GM21528 (cell line): Measurements from ENCODE around the gene MAPRE3.
"Not testable (repeated sequence)": the region's sequence is repeated elsewhere in the genome, so short reads cannot be mapped to it uniquely, and the experiment has no call there.

Source experiments
- ATAC-seq: cut with Tn5 transposase; IDR thresholded peaks from one replicate; pipeline ENCODE4 v1.9.1; 2021; ENCODE audit warnings: mild to moderate bottlenecking, moderate library complexity; ENCODE audit not compliant: unreplicated experiment, low FRiP score

MAPRE3 gene

GRCh38 chr2:27054721-27055120 is 84.3 kb downstream of the MAPRE3 start:
- ATAC-seq, result no peak

DNA sequence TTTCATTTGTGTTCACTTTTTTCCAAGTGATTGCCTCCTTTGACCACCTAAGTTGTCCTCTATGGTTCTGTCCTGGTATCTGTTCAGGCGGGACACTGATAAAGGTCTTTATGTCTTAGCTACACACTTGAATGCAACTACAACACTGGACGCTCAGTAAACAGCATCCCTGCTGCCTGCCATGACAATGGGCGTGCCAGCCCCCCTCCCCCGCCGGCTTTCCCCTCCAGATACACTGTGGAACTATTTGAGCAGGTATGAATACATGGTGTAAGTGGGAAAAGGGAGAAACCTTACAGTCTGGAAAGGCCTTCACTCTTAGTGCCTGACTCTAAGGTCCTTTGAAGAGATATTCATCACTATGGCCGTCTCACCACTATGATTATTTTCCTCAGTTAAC is 86.7 kb downstream of the MAPRE3 start:
- no peak for ATAC-seq

DNA sequence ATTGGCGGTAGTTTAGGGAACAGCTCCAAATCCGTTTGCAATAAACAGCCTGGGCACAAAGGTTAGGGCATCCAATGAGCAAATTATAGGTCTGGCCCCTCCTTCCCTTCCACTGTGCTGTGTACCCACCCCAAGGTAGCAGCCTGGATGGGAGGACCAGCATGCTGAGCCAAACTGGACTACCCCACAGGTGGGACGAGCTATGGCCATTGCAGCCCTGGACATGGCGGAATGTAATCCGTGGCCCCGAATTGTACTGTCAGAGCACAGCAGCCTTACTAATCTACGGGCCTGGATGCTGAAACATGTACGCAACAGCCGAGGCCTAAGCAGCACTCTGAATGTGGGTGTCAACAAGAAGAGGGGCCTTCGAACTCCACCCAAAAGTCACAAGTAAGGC is 87.8 kb downstream of the MAPRE3 start:
- no peak for ATAC-seq

GRCh38 chr2:27059141-27059820 is 88.8 kb downstream of the MAPRE3 start:
- ATAC-seq, result no peak

- no peak for ATAC-seq
These were observed 89.9 kb downstream of the MAPRE3 start for GRCh38 chr2:27060323-27060722.

DNA sequence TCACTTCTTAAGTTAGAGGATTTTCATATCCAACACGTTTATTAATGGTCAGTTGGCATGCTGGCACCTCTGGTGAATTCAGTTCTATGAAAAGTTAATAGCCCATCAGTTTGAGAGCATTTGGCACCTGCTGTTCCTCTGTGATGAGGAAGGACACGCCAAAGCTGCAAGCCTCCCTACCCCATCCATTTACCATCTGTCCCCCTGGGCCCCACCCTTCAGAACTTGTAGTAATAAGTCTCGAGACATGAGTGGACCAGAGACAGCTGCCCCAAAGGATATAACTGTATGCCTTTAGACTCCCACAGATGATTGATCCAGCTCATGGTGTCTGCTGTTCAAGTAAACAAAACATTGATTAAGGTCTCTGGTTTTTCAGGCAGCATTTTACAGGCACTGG is 94.7 kb downstream of the MAPRE3 start:
- ATAC-seq, result no peak

GRCh38 chr2:27067385-27067784 is 96.9 kb downstream of the MAPRE3 start:
- no peak for ATAC-seq

DNA sequence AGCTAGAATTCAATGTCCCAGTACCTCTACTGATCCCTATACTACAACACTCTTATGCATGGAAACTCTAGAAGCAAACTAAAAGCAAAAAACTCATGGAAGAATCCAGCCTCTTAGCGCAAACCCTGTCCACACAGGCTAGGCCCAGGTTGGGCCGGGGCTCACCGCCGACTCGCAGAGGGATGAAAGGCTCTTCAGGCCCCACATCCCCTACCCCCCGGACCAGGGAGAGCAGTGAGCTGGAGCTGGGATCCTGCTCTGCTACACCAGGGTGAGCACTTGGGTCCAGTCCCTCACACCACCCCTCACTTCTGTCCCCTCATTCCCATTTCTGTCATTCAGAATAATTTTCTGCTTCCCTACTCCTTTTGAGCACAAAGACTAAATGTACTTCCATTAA is 99.0 kb downstream of the MAPRE3 start:
- ATAC-seq, result no peak

- ATAC-seq, result no peak
These were observed 99.7 kb downstream of the MAPRE3 start for GRCh38 chr2:27069961-27070618.

GRCh38 chr2:27070653-27071276 is 100.3 kb downstream of the MAPRE3 start:
- no peak for ATAC-seq

GRCh38 chr2:27071277-27071989 is 101.0 kb downstream of the MAPRE3 start, which contains the start of gene OST4:
Gene OST4 (minus strand): TSS chr2:27071654.
- ATAC-seq, result peak; percentile 80

- peak; percentile 21 for ATAC-seq
These were observed 101.8 kb downstream of the MAPRE3 start for GRCh38 chr2:27071990-27072830.

- ATAC-seq, result no peak
These were observed 102.5 kb downstream of the MAPRE3 start for GRCh38 chr2:27072920-27073319.

- ATAC-seq, result no peak
These were observed 103.3 kb downstream of the MAPRE3 start for GRCh38 chr2:27073782-27074181.

DNA sequence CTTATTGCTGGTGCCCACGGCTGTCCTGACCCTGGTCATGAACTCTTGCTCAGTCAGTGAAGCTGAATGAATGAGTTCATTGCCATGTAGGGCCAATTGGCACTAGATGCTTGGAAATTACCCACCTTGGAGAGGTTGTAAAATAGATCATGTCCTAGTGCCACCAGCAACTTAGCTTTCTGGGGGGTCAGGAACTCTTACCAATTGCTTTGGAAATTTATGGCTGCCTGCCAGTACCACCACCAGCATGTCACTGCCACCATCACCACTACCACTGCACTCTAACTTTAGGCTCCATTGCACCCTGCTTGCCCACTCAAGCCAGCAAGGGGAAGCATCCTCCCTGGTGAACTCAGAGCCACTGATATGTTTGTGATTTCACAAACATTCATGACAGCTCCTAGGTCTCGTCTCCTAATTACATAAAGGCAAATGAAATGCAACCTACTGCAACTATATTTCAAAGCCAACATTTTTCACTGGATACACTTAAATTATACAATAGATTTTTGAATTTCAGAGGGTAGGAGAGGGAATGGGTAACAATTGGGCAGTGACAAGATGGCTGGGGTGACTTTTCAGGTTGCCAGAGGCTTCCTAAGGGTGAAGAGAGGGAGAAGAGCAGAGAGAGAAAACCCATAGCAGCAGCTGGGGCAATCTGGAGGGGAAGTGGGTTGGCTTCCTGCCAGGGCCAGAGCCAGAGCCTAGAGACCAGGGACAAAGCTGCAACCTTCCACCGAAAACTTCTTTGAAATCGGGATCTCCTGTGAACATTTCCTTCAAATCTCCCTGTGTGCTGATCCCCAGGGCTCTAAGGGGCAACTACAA is 104.5 kb downstream of the MAPRE3 start:
- no peak for ATAC-seq

GRCh38 chr2:27075566-27075871 is 105.1 kb downstream of the MAPRE3 start:
- not testable (repeated sequence) for ATAC-seq

DNA sequence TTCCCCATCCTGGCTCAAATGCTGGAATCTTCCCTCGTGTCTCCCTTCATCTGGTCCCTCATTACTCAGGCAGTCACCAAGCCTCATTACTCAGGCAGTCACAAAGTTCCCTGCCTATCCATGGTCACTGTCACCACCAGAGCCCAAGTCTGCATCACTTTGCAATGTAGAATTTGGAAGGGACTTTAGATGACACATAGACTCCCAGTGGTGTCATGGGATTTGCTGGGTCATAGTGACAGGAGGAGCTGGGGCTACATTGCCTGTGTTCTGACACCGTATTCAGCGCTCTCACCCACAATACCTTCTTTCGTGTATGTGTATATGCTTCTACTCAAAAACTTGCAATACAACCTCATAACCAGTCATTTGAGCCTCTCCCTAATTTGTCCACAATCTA is 105.9 kb downstream of the MAPRE3 start:
- ATAC-seq, result no peak
